SU-DHL-6 (cell line): ENCODE results near the gene NOX3.

ENCODE experiments used
- H2AFZ ChIP-seq: fragments of 200-600 bp; sonication (generic); 2 replicates; pipeline ENCODE4 v1.6.1; 2014; ENCODE audit warnings: low read depth, mild to moderate bottlenecking, moderate library complexity, mixed read lengths, antibody characterized with exemption, low read length; ENCODE audit not compliant: severe bottlenecking
- H3F3A ChIP-seq: fragments of 200-600 bp; shearing (Covaris generic); 2 replicates; pipeline ENCODE4 v1.6.0; 2016; ENCODE audit warnings: antibody characterized with exemption, mild to moderate bottlenecking; ENCODE audit not compliant: insufficient read depth
- H3K27ac ChIP-seq: fragments of 200-600 bp; sonication (generic); 2 replicates; pipeline ENCODE4 v1.5.1; 2016; ENCODE audit warnings: low read depth, mild to moderate bottlenecking, low read length, moderate library complexity, mixed read lengths
- H3K27me3 ChIP-seq: fragments of 200-600 bp; sonication (generic), shearing (Covaris generic); 2 replicates; pipeline ENCODE4 v1.6.0; 2014; ENCODE audit warnings: mild to moderate bottlenecking, low read length
- H3K36me3 ChIP-seq: fragments of 200-600 bp; sonication (generic); 2 replicates; pipeline ENCODE4 v1.6.1; 2014; ENCODE audit warnings: mild to moderate bottlenecking, low read length, mixed read lengths
- H3K4me2 ChIP-seq: fragments of 300-600, 200-600 bp; shearing (Covaris generic), sonication (generic); 2 replicates; pipeline ENCODE4 v1.6.0; 2014; ENCODE audit warnings: low read length, low read depth, mild to moderate bottlenecking; ENCODE audit not compliant: poor library complexity, severe bottlenecking
- H3K4me3 ChIP-seq: fragments of 200-600 bp; sonication (generic); 2 replicates; pipeline ENCODE4 v1.5.1; 2014; ENCODE audit warnings: antibody characterized with exemption, low read length, mild to moderate bottlenecking, mixed read lengths; ENCODE audit not compliant: insufficient read depth, poor library complexity, severe bottlenecking
- H3K79me2 ChIP-seq: fragments of 200-600 bp; sonication (generic); 2 replicates; pipeline ENCODE4 v1.6.1; 2014; ENCODE audit warnings: mild to moderate bottlenecking, low read length, moderate library complexity; ENCODE audit not compliant: insufficient read depth
- H3K9ac ChIP-seq: fragments of 200-600 bp; sonication (generic); 2 replicates; pipeline ENCODE4 v1.7.0; 2014; ENCODE audit warnings: mild to moderate bottlenecking, low read length
- H3K9me2 ChIP-seq: fragments of 200-600 bp; sonication (generic); replicated peaks from 2 replicates; pipeline ENCODE4 v1.6.1; 2014; ENCODE audit warnings: low read length; ENCODE audit not compliant: insufficient read depth
- H3K9me3 ChIP-seq: fragments of 200-600 bp; sonication (generic); 2 replicates; pipeline ENCODE4 v1.6.1; 2014; ENCODE audit warnings: low read length, mixed read lengths; ENCODE audit not compliant: insufficient read depth
- H4K20me1 ChIP-seq: fragments of 200-600 bp; sonication (generic); 2 replicates; pipeline ENCODE4 v1.6.1; 2014; ENCODE audit warnings: low read depth, mild to moderate bottlenecking, antibody characterized with exemption, low read length, moderate library complexity, mixed read lengths
- EZH2phosphoT487 ChIP-seq: fragments of 200-600 bp; sonication (generic), shearing (Covaris generic); conservative IDR thresholded peaks from 2 replicates; pipeline ENCODE4 v1.6.1; 2018; ENCODE audit warnings: mild to moderate bottlenecking, antibody characterized with exemption, low read length, moderate library complexity, mixed read lengths
- TF ChIP-seq, protein P1 (sequence below): fragments of 200-600 bp; sonication (generic); IDR thresholded peaks from one replicate; pipeline ENCODE4 v1.5.1; 2017; ENCODE audit warnings: antibody characterized with exemption, mild to moderate bottlenecking, low read length, moderate library complexity; ENCODE audit not compliant: insufficient read depth, poor library complexity, severe bottlenecking

Gene NOX3

GRCh38 chr6:155352811-155353210, 102.8 kb downstream of the NOX3 start:
- no peaks in the 10 kb centered on the region for H3F3A ChIP-seq
- peak overlapping the region; percentile 75 for H3K27ac ChIP-seq
- no peak overlapping the region for H3K4me2 ChIP-seq
- TF ChIP-seq, protein P1, sequence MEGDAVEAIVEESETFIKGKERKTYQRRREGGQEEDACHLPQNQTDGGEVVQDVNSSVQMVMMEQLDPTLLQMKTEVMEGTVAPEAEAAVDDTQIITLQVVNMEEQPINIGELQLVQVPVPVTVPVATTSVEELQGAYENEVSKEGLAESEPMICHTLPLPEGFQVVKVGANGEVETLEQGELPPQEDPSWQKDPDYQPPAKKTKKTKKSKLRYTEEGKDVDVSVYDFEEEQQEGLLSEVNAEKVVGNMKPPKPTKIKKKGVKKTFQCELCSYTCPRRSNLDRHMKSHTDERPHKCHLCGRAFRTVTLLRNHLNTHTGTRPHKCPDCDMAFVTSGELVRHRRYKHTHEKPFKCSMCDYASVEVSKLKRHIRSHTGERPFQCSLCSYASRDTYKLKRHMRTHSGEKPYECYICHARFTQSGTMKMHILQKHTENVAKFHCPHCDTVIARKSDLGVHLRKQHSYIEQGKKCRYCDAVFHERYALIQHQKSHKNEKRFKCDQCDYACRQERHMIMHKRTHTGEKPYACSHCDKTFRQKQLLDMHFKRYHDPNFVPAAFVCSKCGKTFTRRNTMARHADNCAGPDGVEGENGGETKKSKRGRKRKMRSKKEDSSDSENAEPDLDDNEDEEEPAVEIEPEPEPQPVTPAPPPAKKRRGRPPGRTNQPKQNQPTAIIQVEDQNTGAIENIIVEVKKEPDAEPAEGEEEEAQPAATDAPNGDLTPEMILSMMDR, result no peak
- H2AFZ ChIP-seq, result peak overlapping the region; percentile 28
- H3K79me2 ChIP-seq, result no peaks in the 10 kb centered on the region
- H3K36me3 ChIP-seq, result peaks cover 19% of the 10 kb centered on the region
- no peaks in the 10 kb centered on the region for H3K27me3 ChIP-seq
- no peak overlapping the region for H3K9ac ChIP-seq
- H3K9me2 ChIP-seq, result no peaks in the 10 kb centered on the region
- H3K9me3 ChIP-seq, result peaks cover 18% of the 10 kb centered on the region; the same call in 1 of the 2 replicates
- no peaks in the 10 kb centered on the region for H4K20me1 ChIP-seq
- no peak overlapping the region for H3K4me3 ChIP-seq

GRCh38 chr6:155352130-155352420, 103.6 kb downstream of the NOX3 start:
- Histone ChIP-seq H2AFZ (no peak overlapping the region), H3K79me2 (no peaks in the 10 kb centered on the region), H3K27me3 (no peaks in the 10 kb centered on the region), H3K9me3 (peaks cover 18% of the 10 kb centered on the region; the same call in 1 of the 2 replicates), H3K9ac (no peak overlapping the region), H3F3A (no peaks in the 10 kb centered on the region), H3K4me2 (no peak overlapping the region), H4K20me1 (no peaks in the 10 kb centered on the region), H3K9me2 (no peaks in the 10 kb centered on the region), H3K27ac (peak overlapping the region; percentile 75; the same call in 1 of the 2 replicates), H3K36me3 (peaks cover 19% of the 10 kb centered on the region), H3K4me3 (no peak overlapping the region)
- TF ChIP-seq, protein P1, result no peak
- no peak for TF ChIP-seq EZH2phosphoT487

DNA sequence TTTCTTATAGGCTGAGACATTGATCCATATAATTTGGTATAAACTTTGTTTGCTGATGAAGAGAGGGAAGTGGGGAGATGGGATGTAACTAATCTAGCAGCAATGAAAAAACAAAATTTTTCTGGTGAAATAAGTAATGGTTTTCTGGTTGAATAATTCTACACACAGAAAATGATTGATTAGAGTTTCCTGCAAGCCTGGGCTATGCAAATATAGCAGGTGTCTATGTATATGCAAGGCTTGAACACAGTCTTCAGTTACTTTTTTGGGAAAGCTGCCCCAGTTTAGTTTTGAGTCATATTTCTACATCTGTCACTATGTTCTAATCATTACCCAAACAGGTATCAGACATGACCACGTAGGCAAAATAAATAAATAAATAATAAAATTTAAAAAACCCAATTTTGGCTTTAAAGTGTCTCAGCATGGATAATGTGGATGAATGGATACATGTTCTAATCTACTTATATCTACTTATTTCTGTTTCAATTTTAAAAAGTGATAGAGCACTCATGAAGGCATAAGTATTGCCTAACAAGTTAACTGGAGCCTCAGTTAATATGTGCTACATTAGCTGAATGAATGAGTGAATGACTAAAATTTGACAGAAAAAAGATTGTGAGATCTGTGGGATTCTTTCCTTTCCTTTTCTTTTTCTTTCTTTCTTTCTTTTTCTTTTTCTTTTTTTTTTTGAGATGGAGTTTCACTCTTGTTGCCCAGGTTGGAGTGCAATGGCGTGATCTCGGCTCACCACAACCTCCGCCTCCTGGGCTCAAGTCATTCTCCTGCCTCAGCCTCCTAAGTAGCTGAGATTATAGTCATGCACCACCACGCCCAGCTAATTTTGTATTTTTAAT, 104.1 kb downstream of the NOX3 start:
- no peak overlapping the region; the same call in 1 of the 2 replicates for H3K9ac ChIP-seq
- no peaks in the 10 kb centered on the region for H3K9me2 ChIP-seq
- H4K20me1 ChIP-seq, result no peaks in the 10 kb centered on the region
- peak overlapping the region; percentile 75 for H3K27ac ChIP-seq
- H3K4me3 ChIP-seq, result peak overlapping the region; percentile 22
- H3K27me3 ChIP-seq, result no peaks in the 10 kb centered on the region
- H3K4me2 ChIP-seq, result peak overlapping the region; percentile 63
- TF ChIP-seq EZH2phosphoT487, result no peak
- H3F3A ChIP-seq, result no peaks in the 10 kb centered on the region
- H3K79me2 ChIP-seq, result no peaks in the 10 kb centered on the region
- no peak overlapping the region for H2AFZ ChIP-seq
- peaks cover 19% of the 10 kb centered on the region for H3K36me3 ChIP-seq
- peaks cover 18% of the 10 kb centered on the region; the same call in 1 of the 2 replicates for H3K9me3 ChIP-seq

DNA sequence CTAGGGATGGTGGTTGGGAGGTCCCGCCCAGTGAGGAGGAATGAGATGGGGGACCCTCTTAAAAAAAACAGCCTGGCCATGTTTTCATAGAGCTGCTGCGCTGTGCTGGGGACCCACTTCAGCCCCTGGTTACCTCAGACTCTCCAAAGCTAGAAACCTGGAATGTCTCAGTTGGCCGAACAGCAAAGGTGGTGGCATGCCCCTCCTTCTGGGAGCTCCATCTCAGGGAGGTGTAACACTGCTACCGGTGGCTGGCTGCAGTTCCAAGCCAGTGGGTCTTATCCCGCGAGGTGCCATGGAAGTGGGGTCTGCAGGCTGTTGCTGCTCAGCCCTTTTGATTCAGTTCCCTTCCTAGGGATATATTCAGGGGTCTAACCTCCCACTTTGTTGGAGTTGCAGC, 105.7 kb downstream of the NOX3 start:
- no peak overlapping the region for H3K4me2 ChIP-seq
- H2AFZ ChIP-seq, result no peak overlapping the region
- H3K27me3 ChIP-seq, result no peaks in the 10 kb centered on the region
- TF ChIP-seq, protein P1, result no peak
- no peak for TF ChIP-seq EZH2phosphoT487
- no peaks in the 10 kb centered on the region for H3F3A ChIP-seq
- H3K9ac ChIP-seq, result no peak overlapping the region
- peaks cover 17% of the 10 kb centered on the region for H3K36me3 ChIP-seq
- no peaks in the 10 kb centered on the region for H3K79me2 ChIP-seq
- no peaks in the 10 kb centered on the region for H3K9me2 ChIP-seq
- peak overlapping the region; percentile 75 for H3K27ac ChIP-seq
- no peak overlapping the region for H3K4me3 ChIP-seq
- H4K20me1 ChIP-seq, result no peaks in the 10 kb centered on the region
- peaks cover 21% of the 10 kb centered on the region; the same call in 1 of the 2 replicates for H3K9me3 ChIP-seq
